Trophoblast cell (in vitro differentiated cells and primary cell): ENCODE data around the gene LIPC.

ENCODE experiments used
- DNase-seq, 2 donors: peaks; one replicate each; pipeline ENCODE4 v3.0.0-alpha.2; 2016
- H2AFZ ChIP-seq: 2 replicates; pipeline ENCODE4 v1.6.1; 2013; ENCODE audit warnings: low read length, moderate library complexity, mild to moderate bottlenecking; ENCODE audit not compliant: insufficient read depth, poor library complexity
- H2AK5ac ChIP-seq: 2 replicates; pipeline ENCODE4 v1.6.1; 2013; ENCODE audit warnings: mild to moderate bottlenecking, low read length
- H2BK120ac ChIP-seq: 2 replicates; pipeline ENCODE4 v1.6.1; 2013; ENCODE audit warnings: low read length, mild to moderate bottlenecking, moderate library complexity; ENCODE audit not compliant: insufficient read depth, poor library complexity
- H2BK12ac ChIP-seq: 2 replicates; pipeline ENCODE4 v1.6.1; 2013; ENCODE audit warnings: mild to moderate bottlenecking, low read length, moderate library complexity
- H2BK5ac ChIP-seq: 2 replicates; pipeline ENCODE4 v1.6.1; 2013; ENCODE audit warnings: low read length, low read depth, moderate library complexity, mild to moderate bottlenecking; ENCODE audit not compliant: poor library complexity
- H3K14ac ChIP-seq: 2 replicates; pipeline ENCODE4 v1.6.1; 2013; ENCODE audit warnings: mild to moderate bottlenecking, low read length
- H3K18ac ChIP-seq: 2 replicates; pipeline ENCODE4 v1.6.1; 2013; ENCODE audit warnings: mild to moderate bottlenecking, low read length
- H3K23ac ChIP-seq: 2 replicates; pipeline ENCODE4 v1.6.1; 2013; ENCODE audit warnings: low read length
- H3K27ac ChIP-seq: 2 replicates; pipeline ENCODE4 v1.5.1; 2013; ENCODE audit warnings: low read depth, mild to moderate bottlenecking, inconsistent platforms, low read length, moderate library complexity
- H3K27me3 ChIP-seq: 2 replicates; pipeline ENCODE4 v1.6.1; 2013; ENCODE audit warnings: inconsistent platforms, mild to moderate bottlenecking, low read length, moderate library complexity; ENCODE audit not compliant: insufficient read depth
- H3K36me3 ChIP-seq, 2 experiments: 1 replicate in 1 of 2; 2 replicates in 1 of 2; pipeline ENCODE4 v1.6.1; 2013; ENCODE audit warnings: low read length in 2 of 2, mild to moderate bottlenecking in 2 of 2, moderate library complexity in 1 of 2; ENCODE audit not compliant: insufficient read depth in 2 of 2, control insufficient read depth in 1 of 2
- H3K4ac ChIP-seq: 2 replicates; pipeline ENCODE4 v1.6.1; 2013; ENCODE audit warnings: low read depth, mild to moderate bottlenecking, low read length, moderate library complexity
- H3K4me1 ChIP-seq, 2 experiments: 1 replicate in 1 of 2; 2 replicates in 1 of 2; pipeline ENCODE4 v1.6.1; 2013; ENCODE audit warnings: low read length in 2 of 2, mild to moderate bottlenecking in 2 of 2, moderate library complexity in 1 of 2; ENCODE audit not compliant: insufficient read depth in 2 of 2, control insufficient read depth in 1 of 2
- H3K4me2 ChIP-seq: 2 replicates; pipeline ENCODE4 v1.6.1; 2013; ENCODE audit warnings: inconsistent platforms, mild to moderate bottlenecking, low read length, moderate library complexity
- H3K4me3 ChIP-seq: 2 replicates; pipeline ENCODE4 v1.5.1; 2013; ENCODE audit warnings: mild to moderate bottlenecking, low read depth, low read length, inconsistent platforms
- H3K79me1 ChIP-seq: one replicate; pipeline ENCODE4 v1.6.1; 2013; ENCODE audit warnings: low read length
- H3K79me2 ChIP-seq: 2 replicates; pipeline ENCODE4 v1.6.1; 2013; ENCODE audit warnings: low read length, mild to moderate bottlenecking; ENCODE audit not compliant: control insufficient read depth, insufficient read depth, poor library complexity
- H3K9ac ChIP-seq: 2 replicates; pipeline ENCODE4 v1.6.1; 2013; ENCODE audit warnings: mild to moderate bottlenecking, low read length
- H3K9me3 ChIP-seq: 2 replicates; pipeline ENCODE4 v1.6.1; 2013; ENCODE audit warnings: low read depth, mild to moderate bottlenecking, control low read depth, inconsistent platforms, low read length; ENCODE audit not compliant: insufficient read depth
- H4K12ac ChIP-seq: 2 replicates; pipeline ENCODE4 v1.6.1; 2013; ENCODE audit warnings: low read depth, mild to moderate bottlenecking, low read length, moderate library complexity
- H4K8ac ChIP-seq: 2 replicates; pipeline ENCODE4 v1.6.1; 2013; ENCODE audit warnings: low read depth, mild to moderate bottlenecking, low read length, moderate library complexity
- H4K91ac ChIP-seq: one replicate; pipeline ENCODE4 v1.6.1; 2013; ENCODE audit warnings: low read depth, mild to moderate bottlenecking, low read length, moderate library complexity
- WGBS: extraction: QIAGEN DNeasy Blood & Tissue Kit; methylation state at CpG from one replicate; pipeline ENCODE4 v1.1.7; 2013; ENCODE audit warnings: missing lambda C conversion rate; ENCODE audit not compliant: insufficient read length, insufficient coverage; ENCODE audit errors: extremely low coverage; 5-methylcytosine and 5-hydroxymethylcytosine counted together

The LIPC gene

GRCh38 chr15:58442122-58442521 lies 10.3 kb downstream of the LIPC start:
- Histone ChIP-seq H3K4me1 (peaks cover 30 to 38% of the 10 kb centered on the region in 2 experiments), H3K4ac (no peak overlapping the region), H3K79me1 (peaks cover 23% of the 10 kb centered on the region), H3K18ac (peak overlapping the region; percentile 9), H2BK5ac (peak overlapping the region; percentile 59), H3K79me2 (no peaks in the 10 kb centered on the region), H4K91ac (peak overlapping the region; percentile 21), H2AK5ac (no peak overlapping the region), H3K4me2 (no peak overlapping the region), H2BK12ac (peak overlapping the region; percentile 37), H4K8ac (no peak overlapping the region), H3K27me3 (no peaks in the 10 kb centered on the region), H2AFZ (no peak overlapping the region), H4K12ac (no peak overlapping the region), H3K9me3 (no peaks in the 10 kb centered on the region), H3K36me3 (no peaks in the 10 kb centered on the region), H3K4me3 (no peak overlapping the region), H2BK120ac (no peak overlapping the region), H3K9ac (no peak overlapping the region), H3K14ac (peak overlapping the region; percentile 24), H3K23ac (no peak overlapping the region), H3K27ac (peak overlapping the region; percentile 26)
- DNase-seq = peak; percentile 89 to 97
- no CpG with 5 or more reads among the region's 4 CpGs for WGBS

GRCh38 chr15:58443308-58443707 lies 11.5 kb downstream of the LIPC start:
- H2AFZ ChIP-seq = no peak overlapping the region
- H4K8ac ChIP-seq = no peak overlapping the region
- H3K36me3 ChIP-seq = no peaks in the 10 kb centered on the region
- H4K12ac ChIP-seq = no peak overlapping the region
- peak overlapping the region; percentile 5 for H2BK12ac ChIP-seq
- H3K79me2 ChIP-seq = no peaks in the 10 kb centered on the region
- H3K27ac ChIP-seq = no peak overlapping the region
- no peak overlapping the region for H2BK5ac ChIP-seq
- WGBS = no CpG with 5 or more reads among the region's 4 CpGs
- peaks cover 25 to 33% of the 10 kb centered on the region in 2 experiments for H3K4me1 ChIP-seq
- no peak overlapping the region for H3K9ac ChIP-seq
- H3K4me2 ChIP-seq = no peak overlapping the region
- H3K79me1 ChIP-seq = peaks cover 18% of the 10 kb centered on the region
- no peak overlapping the region for H3K23ac ChIP-seq
- H3K14ac ChIP-seq = no peak overlapping the region
- no peaks in the 10 kb centered on the region for H3K27me3 ChIP-seq
- no peak overlapping the region for H3K18ac ChIP-seq
- H2BK120ac ChIP-seq = peak overlapping the region; percentile 48
- no peak overlapping the region for H3K4me3 ChIP-seq
- H4K91ac ChIP-seq = peak overlapping the region; percentile 33
- H3K9me3 ChIP-seq = no peaks in the 10 kb centered on the region
- DNase-seq = no peak
- H3K4ac ChIP-seq = no peak overlapping the region
- peak overlapping the region; percentile 3 for H2AK5ac ChIP-seq

- Histone ChIP-seq H2BK12ac (peak overlapping the region; percentile 7), H3K4me3 (no peak overlapping the region), H3K18ac (no peak overlapping the region), H2BK120ac (peak overlapping the region; percentile 8), H2AK5ac (peak overlapping the region; percentile 72), H4K8ac (no peak overlapping the region), H3K27me3 (no peaks in the 10 kb centered on the region), H3K36me3 (no peaks in the 10 kb centered on the region), H3K27ac (no peak overlapping the region), H3K9me3 (no peaks in the 10 kb centered on the region), H2AFZ (no peak overlapping the region), H3K14ac (no peak overlapping the region), H3K4me1 (peaks cover 24 to 29% of the 10 kb centered on the region in 2 experiments), H3K23ac (no peak overlapping the region), H2BK5ac (no peak overlapping the region), H4K91ac (peak overlapping the region; percentile 42), H3K79me1 (peaks cover 15% of the 10 kb centered on the region), H4K12ac (no peak overlapping the region), H3K4ac (no peak overlapping the region), H3K79me2 (no peaks in the 10 kb centered on the region), H3K4me2 (no peak overlapping the region), H3K9ac (no peak overlapping the region)
- DNase-seq = no peak
- no CpG with 5 or more reads among the region's 7 CpGs for WGBS
These were observed 12.3 kb downstream of the LIPC start for GRCh38 chr15:58444056-58444455.

- H3K27ac ChIP-seq = peak overlapping the region; percentile 20
- no peaks in the 10 kb centered on the region for H3K79me2 ChIP-seq
- no peak overlapping the region for H2AFZ ChIP-seq
- H2BK12ac ChIP-seq = peak overlapping the region; percentile 72
- no peak for DNase-seq
- no peaks in the 10 kb centered on the region for H3K36me3 ChIP-seq
- no peak overlapping the region for H3K23ac ChIP-seq
- peak overlapping the region; percentile 4 for H3K18ac ChIP-seq
- H3K4me3 ChIP-seq = no peak overlapping the region
- no CpG with 5 or more reads among the region's 11 CpGs for WGBS
- peak overlapping the region; percentile 15 for H3K14ac ChIP-seq
- peaks cover 13% of the 10 kb centered on the region for H3K79me1 ChIP-seq
- H3K4ac ChIP-seq = no peak overlapping the region
- H3K9ac ChIP-seq = no peak overlapping the region
- peak overlapping the region; percentile 20 for H2BK5ac ChIP-seq
- H4K12ac ChIP-seq = no peak overlapping the region
- H2BK120ac ChIP-seq = peak overlapping the region; percentile 23
- H4K91ac ChIP-seq = peak overlapping the region; percentile 45
- H2AK5ac ChIP-seq = peak overlapping the region; percentile 59
- no peaks in the 10 kb centered on the region for H3K9me3 ChIP-seq
- H3K27me3 ChIP-seq = no peaks in the 10 kb centered on the region
- peak overlapping the region; percentile 39 for H4K8ac ChIP-seq
- no peak overlapping the region for H3K4me2 ChIP-seq
- H3K4me1 ChIP-seq = peaks cover 24 to 27% of the 10 kb centered on the region in 2 experiments
These were observed 13.0 kb downstream of the LIPC start for GRCh38 chr15:58444658-58445332.
